Endodermal cell (in vitro differentiated cells): Measurements from ENCODE around the gene POLR3GL. TPM values are rescaled to one million over a fixed set of nuclear protein-coding genes. Genes with fewer than 3 reads are reported as not detected.
A peak's percentile ranks its signal among the peaks of the same experiment; 100 is the strongest.

ENCODE experiments used
- DNase-seq: peaks from one replicate; pipeline ENCODE4 v3.0.0-alpha.2; 2017
- H3K27ac ChIP-seq: 2 replicates; pipeline ENCODE4 v1.5.1; 2013; ENCODE audit warnings: mild to moderate bottlenecking, low read depth, low read length, moderate library complexity
- H3K27me3 ChIP-seq: 2 replicates; pipeline ENCODE4 v1.6.1; 2013; ENCODE audit warnings: mild to moderate bottlenecking, low read length, moderate library complexity; ENCODE audit not compliant: insufficient read depth, control insufficient read depth, poor library complexity, severe bottlenecking
- H3K36me3 ChIP-seq: 2 replicates; pipeline ENCODE4 v1.7.0; 2013; ENCODE audit warnings: mild to moderate bottlenecking, low read length, moderate library complexity; ENCODE audit not compliant: control insufficient read depth, insufficient read depth
- H3K4me1 ChIP-seq: one replicate; pipeline ENCODE4 v1.7.0; 2013; ENCODE audit warnings: low read length; ENCODE audit not compliant: control insufficient read depth, insufficient read depth
- H3K4me3 ChIP-seq: 2 replicates; pipeline ENCODE4 v1.5.1; 2013; ENCODE audit warnings: mild to moderate bottlenecking, low read length, moderate library complexity
- H3K9ac ChIP-seq: 2 replicates; pipeline ENCODE4 v1.6.1; 2013; ENCODE audit warnings: mild to moderate bottlenecking, low read length, moderate library complexity; ENCODE audit not compliant: poor library complexity, severe bottlenecking; ENCODE audit errors: extremely low read depth
- H3K9me3 ChIP-seq: 2 replicates; pipeline ENCODE4 v1.6.1; 2013; ENCODE audit warnings: mild to moderate bottlenecking, low read length, moderate library complexity; ENCODE audit not compliant: control insufficient read depth
- H3K27ac Mint-ChIP-seq: 2 replicates; pipeline ENCODE4 v1.8.0; 2020; ENCODE audit warnings: mixed read lengths
- H3K27me3 Mint-ChIP-seq: 2 replicates; pipeline ENCODE4 v1.8.0; 2021; ENCODE audit warnings: mild to moderate bottlenecking, mixed read lengths; ENCODE audit not compliant: insufficient read depth
- H3K36me3 Mint-ChIP-seq: 2 replicates; pipeline ENCODE4 v1.8.0; 2020; ENCODE audit warnings: low read depth, mixed read lengths
- H3K4me1 Mint-ChIP-seq: 2 replicates; pipeline ENCODE4 v1.8.0; 2020; ENCODE audit warnings: mixed read lengths
- H3K4me3 Mint-ChIP-seq: 2 replicates; pipeline ENCODE4 v1.8.0; 2020; ENCODE audit warnings: mild to moderate bottlenecking, moderate library complexity, mixed read lengths
- H3K9me3 Mint-ChIP-seq: 2 replicates; pipeline ENCODE4 v1.8.0; 2020; ENCODE audit warnings: mild to moderate bottlenecking, mixed read lengths
- WGBS, 2 experiments: methylation state at CpG; one replicate each; pipeline versions ENCODE4 v1.1.5 to v1.1.7; 2013; ENCODE audit warnings: missing lambda C conversion rate in 2 of 2, mixed read lengths in 1 of 2; ENCODE audit not compliant: insufficient coverage in 1 of 2, insufficient read length in 1 of 2; 5-methylcytosine and 5-hydroxymethylcytosine counted together
- total RNA-seq, 2 donors: library from RNA; stranded (reverse); fragmentation: NEBNext Ultra II Directional in 1 of 2; extraction: Animal tissue kit (Norgen Biotek cat#: 25700) in 1 of 2; gene quantifications; 2 replicates in 1 of 2; 3 replicates in 1 of 2; pipeline ENCODE4 v1.2.1, GENCODE V29; 2021
- TF ChIP-seq, protein P1 (sequence below): fragments of 200-600 bp; sonication (generic); conservative IDR thresholded peaks from 2 replicates; pipeline ENCODE4 v1.5.0; 2021; ENCODE audit warnings: antibody characterized with exemption, mild to moderate bottlenecking

POLR3GL gene
- total RNA-seq, 2 donors from 2014 or later = 10.2 to 13.8 TPM

DNA sequence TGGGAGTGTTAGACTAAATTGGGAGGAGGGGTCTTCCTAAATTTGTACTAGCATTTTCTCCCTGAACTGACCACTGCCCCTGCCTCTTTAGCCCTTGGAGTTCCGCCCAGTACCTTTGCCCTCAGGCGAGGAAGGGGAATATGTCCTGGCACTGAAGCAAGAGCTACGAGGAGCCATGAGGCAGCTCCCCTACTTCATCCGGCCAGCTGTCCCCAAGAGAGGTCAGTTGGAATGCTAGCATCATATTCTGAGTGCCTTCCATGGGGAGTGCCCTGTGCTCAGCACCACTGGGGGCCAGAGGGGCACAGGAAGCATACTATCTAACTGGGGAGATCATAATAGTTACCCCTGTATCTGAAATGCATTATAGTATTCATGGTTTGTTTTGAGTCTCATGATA lies 10.7 kb downstream of the POLR3GL start:
- TF ChIP-seq, protein P1, sequence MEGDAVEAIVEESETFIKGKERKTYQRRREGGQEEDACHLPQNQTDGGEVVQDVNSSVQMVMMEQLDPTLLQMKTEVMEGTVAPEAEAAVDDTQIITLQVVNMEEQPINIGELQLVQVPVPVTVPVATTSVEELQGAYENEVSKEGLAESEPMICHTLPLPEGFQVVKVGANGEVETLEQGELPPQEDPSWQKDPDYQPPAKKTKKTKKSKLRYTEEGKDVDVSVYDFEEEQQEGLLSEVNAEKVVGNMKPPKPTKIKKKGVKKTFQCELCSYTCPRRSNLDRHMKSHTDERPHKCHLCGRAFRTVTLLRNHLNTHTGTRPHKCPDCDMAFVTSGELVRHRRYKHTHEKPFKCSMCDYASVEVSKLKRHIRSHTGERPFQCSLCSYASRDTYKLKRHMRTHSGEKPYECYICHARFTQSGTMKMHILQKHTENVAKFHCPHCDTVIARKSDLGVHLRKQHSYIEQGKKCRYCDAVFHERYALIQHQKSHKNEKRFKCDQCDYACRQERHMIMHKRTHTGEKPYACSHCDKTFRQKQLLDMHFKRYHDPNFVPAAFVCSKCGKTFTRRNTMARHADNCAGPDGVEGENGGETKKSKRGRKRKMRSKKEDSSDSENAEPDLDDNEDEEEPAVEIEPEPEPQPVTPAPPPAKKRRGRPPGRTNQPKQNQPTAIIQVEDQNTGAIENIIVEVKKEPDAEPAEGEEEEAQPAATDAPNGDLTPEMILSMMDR = no peak
- Mint-ChIP-seq H3K27me3 (no peaks in the 10 kb centered on the region), H3K4me3 (no peak overlapping the region), H3K9me3 (no peaks in the 10 kb centered on the region), H3K36me3 (no peaks in the 10 kb centered on the region), H3K27ac (peak overlapping the region; percentile 2), H3K4me1 (no peaks in the 10 kb centered on the region)
- H3K4me1 ChIP-seq = peaks cover 6% of the 10 kb centered on the region
- DNase-seq = peak; percentile 17
- no peaks in the 10 kb centered on the region for H3K9me3 ChIP-seq
- H3K27me3 ChIP-seq = no peaks in the 10 kb centered on the region
- no peak overlapping the region for H3K27ac ChIP-seq
- no peak overlapping the region for H3K4me3 ChIP-seq
- 93 to 100% methylated on average over 2 to 4 of the region's 4 CpGs for WGBS, 2 experiments
- no peak overlapping the region for H3K9ac ChIP-seq
- H3K36me3 ChIP-seq = no peaks in the 10 kb centered on the region

- no peaks in the 10 kb centered on the region for H3K9me3 ChIP-seq
- H3K4me3 Mint-ChIP-seq = no peak overlapping the region
- H3K36me3 ChIP-seq = no peaks in the 10 kb centered on the region
- peaks cover 6% of the 10 kb centered on the region for H3K4me1 ChIP-seq
- H3K27me3 Mint-ChIP-seq = no peaks in the 10 kb centered on the region
- TF ChIP-seq, protein P1 = no peak
- H3K27ac Mint-ChIP-seq = no peak overlapping the region
- H3K4me3 ChIP-seq = no peak overlapping the region
- no peaks in the 10 kb centered on the region for H3K9me3 Mint-ChIP-seq
- H3K9ac ChIP-seq = no peak overlapping the region
- no peaks in the 10 kb centered on the region for H3K27me3 ChIP-seq
- H3K27ac ChIP-seq = no peak overlapping the region
- WGBS, 2 experiments = 79 to 89% methylated on average over 5 of the region's 5 CpGs
- H3K4me1 Mint-ChIP-seq = no peaks in the 10 kb centered on the region
- no peak for DNase-seq
- no peaks in the 10 kb centered on the region for H3K36me3 Mint-ChIP-seq
Observed at GRCh38 chr1:145977016-145977415, 12.5 kb downstream of the POLR3GL start.

GRCh38 chr1:145977486-145978470 lies 13.3 kb downstream of the POLR3GL start:
- H3K27me3 Mint-ChIP-seq = no peaks in the 10 kb centered on the region
- Histone ChIP-seq H3K9ac (no peak overlapping the region), H3K27me3 (no peaks in the 10 kb centered on the region), H3K9me3 (no peaks in the 10 kb centered on the region), H3K4me1 (peaks cover 6% of the 10 kb centered on the region), H3K36me3 (no peaks in the 10 kb centered on the region), H3K27ac (no peak overlapping the region), H3K4me3 (no peak overlapping the region)
- TF ChIP-seq, protein P1 = peak; percentile 90
- WGBS, 2 experiments = 26 to 100% methylated on average over 2 to 9 of the region's 9 CpGs
- no peak overlapping the region for H3K27ac Mint-ChIP-seq
- H3K9me3 Mint-ChIP-seq = no peaks in the 10 kb centered on the region
- peak; percentile 84 for DNase-seq
- no peaks in the 10 kb centered on the region for H3K36me3 Mint-ChIP-seq
- no peaks in the 10 kb centered on the region for H3K4me1 Mint-ChIP-seq
- H3K4me3 Mint-ChIP-seq = no peak overlapping the region
